ENCODE data around the gene MGA. TPM values are rescaled to one million over a fixed set of nuclear protein-coding genes. Genes with fewer than 3 reads are reported as not detected.
A peak's percentile ranks its signal among the peaks of the same experiment; 100 is the strongest.

The MGA gene
- total RNA-seq, 1 experiment from 2014 or later: 21.5 TPM

DNA sequence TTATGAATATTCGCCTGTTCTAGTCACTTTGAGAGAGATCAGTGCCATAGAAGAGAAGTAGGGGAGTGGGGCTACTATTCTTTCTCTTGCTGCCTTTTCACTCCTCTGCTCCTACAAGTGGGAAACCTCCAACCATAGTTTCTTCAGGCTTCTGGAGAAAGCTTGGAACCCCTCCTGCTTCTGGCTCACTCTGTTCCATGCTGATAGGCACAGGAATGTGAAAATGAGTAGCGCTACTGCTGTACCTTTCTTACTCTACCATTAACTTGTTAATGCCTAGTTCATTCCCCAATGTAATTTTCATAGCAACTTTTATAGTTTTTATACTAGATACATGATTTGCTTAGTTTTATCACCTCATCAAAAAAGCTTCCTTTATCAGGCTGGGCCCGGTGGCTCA lies 141.0 kb downstream of the MGA start:
- Histone ChIP-seq H3K9me3 (replicated peaks) (no peaks in the 10 kb centered on the region), H3K36me3 (0 out of 2 replicates have a peak, but pooled peaks cover 2% of the 10 kb centered on the region), H3K4me1 (replicated peaks) (peaks cover 19% of the 10 kb centered on the region), H3K4me3 (no peak overlapping the region), H3K27me3 (replicated peaks) (no peaks in the 10 kb centered on the region), H3K27ac (no peak overlapping the region)
- DNase-seq (ENCODE audit: low read depth in 1 of 2, low spot score in 2 of 2): no peak

DNA sequence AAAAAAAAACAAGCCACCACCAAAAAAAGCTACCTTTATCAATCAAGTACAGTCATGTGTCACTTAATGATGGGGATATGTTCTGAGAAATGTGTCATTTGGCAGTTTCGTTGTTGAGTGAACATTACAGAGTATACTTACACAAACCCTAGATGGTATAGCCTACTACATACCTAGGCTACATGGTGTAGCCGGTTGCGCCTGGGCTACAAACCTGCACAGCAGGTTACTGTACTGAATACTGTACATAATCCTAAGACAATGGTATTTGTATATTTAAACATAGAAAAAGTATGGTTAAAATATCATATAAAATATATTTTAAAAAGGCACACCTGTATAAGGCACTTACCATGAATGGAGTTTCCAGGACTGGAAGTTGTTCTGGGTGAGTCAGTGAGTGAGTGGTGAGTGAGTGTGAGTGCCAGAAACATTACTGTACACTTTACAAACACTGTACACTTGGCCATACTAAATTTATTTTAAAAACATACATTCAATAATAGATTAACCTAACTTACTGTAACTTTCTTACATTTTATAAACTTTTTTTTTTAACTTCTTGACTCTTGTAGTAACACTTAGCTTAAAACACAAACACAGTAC lies 141.7 kb downstream of the MGA start:
- no peaks in the 10 kb centered on the region for H3K9me3 ChIP-seq (replicated peaks)
- no peak overlapping the region for H3K4me3 ChIP-seq
- H3K27me3 ChIP-seq (replicated peaks): no peaks in the 10 kb centered on the region
- peaks cover 11% of the 10 kb centered on the region for H3K4me1 ChIP-seq (replicated peaks)
- 0 out of 2 replicates have a peak, but pooled peaks cover 2% of the 10 kb centered on the region for H3K36me3 ChIP-seq
- peak overlapping the region; percentile 6; the same call in 1 of the 2 replicates for H3K27ac ChIP-seq
- DNase-seq (ENCODE audit: low read depth in 1 of 2, low spot score in 2 of 2): no peak

DNA sequence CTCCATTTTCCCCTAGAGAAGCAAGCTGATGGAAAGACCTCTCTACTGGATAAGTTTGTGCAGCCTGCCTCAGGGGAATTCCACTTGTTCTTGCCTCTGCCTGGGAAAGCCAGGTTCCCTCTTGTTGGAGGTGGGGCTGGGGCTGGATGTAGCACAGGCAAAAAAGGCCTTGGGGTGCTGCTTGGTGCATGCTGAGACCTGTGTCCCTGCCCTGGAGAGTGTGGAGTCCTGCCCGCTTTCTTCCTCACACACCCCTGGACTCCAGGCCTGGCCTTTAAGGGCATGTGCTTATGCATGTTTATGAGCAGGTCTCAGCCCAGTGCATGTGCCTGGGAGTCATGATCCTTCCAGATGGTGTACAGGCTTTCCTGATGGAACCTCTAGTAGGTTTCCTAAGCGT lies 144.2 kb downstream of the MGA start:
- no peaks in the 10 kb centered on the region for H3K27me3 ChIP-seq (replicated peaks)
- H3K9me3 ChIP-seq (replicated peaks): no peaks in the 10 kb centered on the region
- DNase-seq (ENCODE audit: low read depth in 1 of 2, low spot score in 2 of 2): no peak
- H3K27ac ChIP-seq: no peak overlapping the region
- H3K4me3 ChIP-seq: no peak overlapping the region
- peaks cover 2% of the 10 kb centered on the region; the same call in 1 of the 2 replicates for H3K36me3 ChIP-seq
- peaks cover 18% of the 10 kb centered on the region for H3K4me1 ChIP-seq (replicated peaks)

DNA sequence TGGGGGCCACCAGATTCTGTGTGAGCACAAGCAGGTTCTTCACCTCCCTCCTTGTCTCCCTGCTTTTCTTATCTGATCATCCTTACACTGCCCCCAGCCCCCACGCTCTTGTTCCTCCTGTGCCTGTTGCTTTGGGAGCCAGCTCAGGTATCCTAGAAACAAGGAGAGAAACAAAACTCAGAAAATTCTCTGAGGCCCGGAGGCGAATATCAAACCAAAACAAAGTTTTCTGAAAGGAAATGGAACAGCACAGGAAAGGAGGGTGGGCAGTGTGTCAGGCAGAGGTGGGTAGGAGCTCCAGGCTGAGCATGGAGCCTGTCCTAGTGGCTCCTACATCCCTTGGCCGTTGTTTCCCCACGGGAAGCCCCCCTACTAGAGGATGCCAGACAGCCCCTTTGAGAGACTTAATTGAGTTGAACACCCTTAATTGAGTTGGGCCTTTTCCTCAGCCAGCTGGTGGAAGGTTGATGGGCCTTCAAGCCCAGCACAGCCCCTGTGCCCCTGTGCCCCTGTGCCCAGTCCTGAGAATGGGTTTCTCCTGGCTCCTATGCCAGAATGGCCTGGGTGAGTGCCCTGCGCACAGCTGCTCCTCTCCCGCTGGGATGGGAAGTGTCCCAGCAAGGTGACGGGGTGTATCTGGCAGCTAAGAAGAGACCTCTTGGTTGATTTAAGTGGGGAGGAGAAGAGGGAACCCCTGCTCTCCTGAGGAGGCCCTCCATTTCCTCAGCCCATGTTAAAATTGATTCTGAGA lies 144.9 kb downstream of the MGA start:
- no peak for DNase-seq (ENCODE audit: low read depth in 1 of 2, low spot score in 2 of 2)
- Histone ChIP-seq H3K27ac (no peak overlapping the region), H3K4me1 (replicated peaks) (peaks cover 23% of the 10 kb centered on the region), H3K4me3 (no peak overlapping the region), H3K9me3 (replicated peaks) (no peaks in the 10 kb centered on the region), H3K27me3 (replicated peaks) (no peaks in the 10 kb centered on the region), H3K36me3 (peaks cover 2% of the 10 kb centered on the region; the same call in 1 of the 2 replicates)

DNA sequence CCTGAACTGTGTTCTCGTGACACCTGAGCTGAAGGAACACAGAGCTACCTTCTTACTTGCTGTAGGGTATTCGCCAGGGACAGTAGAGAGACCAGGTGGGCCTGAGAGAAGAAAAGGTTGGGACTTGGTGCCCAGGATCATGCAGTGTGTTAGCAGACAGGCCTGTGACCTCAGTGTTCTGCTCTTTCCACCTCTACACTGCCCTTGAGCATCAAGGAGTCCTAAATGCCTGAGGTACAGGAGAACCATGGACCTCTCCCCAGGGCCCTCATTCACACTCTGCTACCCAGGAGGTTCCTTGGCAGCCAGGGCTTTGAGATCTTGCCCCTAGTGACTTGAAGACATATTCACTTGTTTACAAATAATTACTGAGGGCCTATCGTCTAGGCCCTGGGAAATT lies 145.5 kb downstream of the MGA start:
- peaks cover 2% of the 10 kb centered on the region; the same call in 1 of the 2 replicates for H3K36me3 ChIP-seq
- H3K27me3 ChIP-seq (replicated peaks): no peaks in the 10 kb centered on the region
- no peak for DNase-seq (ENCODE audit: low read depth in 1 of 2, low spot score in 2 of 2)
- no peaks in the 10 kb centered on the region for H3K9me3 ChIP-seq (replicated peaks)
- H3K4me1 ChIP-seq (replicated peaks): peaks cover 25% of the 10 kb centered on the region
- H3K4me3 ChIP-seq: no peak overlapping the region
- H3K27ac ChIP-seq: no peak overlapping the region

DNA sequence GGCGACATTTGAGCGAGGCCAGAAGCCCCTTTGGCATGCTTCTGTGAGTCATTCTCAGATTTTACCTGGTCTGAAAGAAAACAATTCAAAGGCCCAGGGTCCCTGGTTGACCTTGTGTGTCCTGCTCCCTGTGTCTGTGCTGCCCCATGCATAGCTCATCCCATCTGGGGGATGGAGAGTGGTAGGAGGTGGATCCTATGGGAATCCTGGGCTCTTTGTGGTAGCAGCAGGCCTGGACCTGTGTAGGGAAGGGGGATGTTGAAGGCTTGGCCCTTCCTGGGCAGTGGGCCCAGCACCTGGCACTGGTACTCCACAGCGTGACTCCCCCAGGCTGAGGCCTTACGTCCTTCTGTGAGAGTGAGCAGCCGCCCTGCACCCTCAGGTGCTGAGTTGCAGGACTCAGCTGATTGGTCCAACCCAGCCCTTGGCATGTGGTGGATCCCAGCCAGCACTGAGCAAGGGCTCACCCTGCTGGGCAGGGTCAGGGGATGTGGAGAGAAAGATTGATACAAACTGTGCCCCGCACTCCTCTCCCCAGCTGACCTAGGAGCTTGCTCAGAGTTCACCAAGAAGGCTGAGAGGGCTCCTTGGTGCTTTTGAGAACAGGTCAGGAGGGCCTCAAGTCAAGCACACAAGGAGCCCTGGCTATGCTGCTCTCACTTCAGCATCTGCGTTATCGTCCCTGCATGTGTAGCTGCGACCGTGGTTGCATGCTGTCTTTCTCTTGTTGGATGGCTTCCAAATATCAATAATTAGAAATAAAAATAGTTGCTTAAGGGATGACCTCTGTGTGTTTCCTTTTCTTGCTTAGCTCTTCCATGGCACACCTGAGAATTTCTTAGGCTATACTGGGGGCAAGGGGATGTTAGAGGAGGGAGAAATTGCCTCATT lies 146.3 kb downstream of the MGA start:
- no peak for DNase-seq (ENCODE audit: low read depth in 1 of 2, low spot score in 2 of 2)
- no peak overlapping the region for H3K27ac ChIP-seq
- no peak overlapping the region for H3K4me3 ChIP-seq
- no peaks in the 10 kb centered on the region; the same call in 1 of the 2 replicates for H3K9me3 ChIP-seq (replicated peaks)
- H3K27me3 ChIP-seq (replicated peaks): no peaks in the 10 kb centered on the region
- H3K4me1 ChIP-seq (replicated peaks): peaks cover 32% of the 10 kb centered on the region
- H3K36me3 ChIP-seq: peaks cover 8% of the 10 kb centered on the region

DNA sequence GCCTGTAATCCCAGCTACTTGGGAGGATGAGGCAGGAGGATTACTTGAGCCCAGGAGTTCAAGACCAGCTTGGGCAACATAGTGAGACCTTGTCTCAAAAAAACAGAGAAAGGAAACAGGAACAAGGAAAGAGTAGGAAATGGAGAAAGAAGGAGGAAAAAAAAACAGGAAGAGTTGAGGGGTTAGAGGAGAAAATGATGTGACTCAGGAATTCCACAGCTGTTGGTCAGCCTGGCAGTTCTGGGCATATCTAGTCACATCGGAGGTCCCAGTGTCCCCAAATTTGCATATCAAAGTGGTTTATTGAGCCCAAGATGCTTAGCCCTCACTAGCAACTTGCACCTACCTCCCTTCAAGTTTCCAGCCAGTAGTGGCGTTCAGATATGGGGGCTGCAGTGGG lies 148.9 kb downstream of the MGA start:
- Histone ChIP-seq H3K27ac (0 out of 2 replicates have a peak overlapping the region, but pooled peaks have one; percentile 11), H3K9me3 (replicated peaks) (no peaks in the 10 kb centered on the region; the same call in 1 of the 2 replicates), H3K36me3 (peaks cover 27% of the 10 kb centered on the region), H3K4me1 (replicated peaks) (peaks cover 22% of the 10 kb centered on the region), H3K27me3 (replicated peaks) (no peaks in the 10 kb centered on the region), H3K4me3 (no peak overlapping the region)
- no peak for DNase-seq (ENCODE audit: low read depth in 1 of 2, low spot score in 2 of 2)

DNA sequence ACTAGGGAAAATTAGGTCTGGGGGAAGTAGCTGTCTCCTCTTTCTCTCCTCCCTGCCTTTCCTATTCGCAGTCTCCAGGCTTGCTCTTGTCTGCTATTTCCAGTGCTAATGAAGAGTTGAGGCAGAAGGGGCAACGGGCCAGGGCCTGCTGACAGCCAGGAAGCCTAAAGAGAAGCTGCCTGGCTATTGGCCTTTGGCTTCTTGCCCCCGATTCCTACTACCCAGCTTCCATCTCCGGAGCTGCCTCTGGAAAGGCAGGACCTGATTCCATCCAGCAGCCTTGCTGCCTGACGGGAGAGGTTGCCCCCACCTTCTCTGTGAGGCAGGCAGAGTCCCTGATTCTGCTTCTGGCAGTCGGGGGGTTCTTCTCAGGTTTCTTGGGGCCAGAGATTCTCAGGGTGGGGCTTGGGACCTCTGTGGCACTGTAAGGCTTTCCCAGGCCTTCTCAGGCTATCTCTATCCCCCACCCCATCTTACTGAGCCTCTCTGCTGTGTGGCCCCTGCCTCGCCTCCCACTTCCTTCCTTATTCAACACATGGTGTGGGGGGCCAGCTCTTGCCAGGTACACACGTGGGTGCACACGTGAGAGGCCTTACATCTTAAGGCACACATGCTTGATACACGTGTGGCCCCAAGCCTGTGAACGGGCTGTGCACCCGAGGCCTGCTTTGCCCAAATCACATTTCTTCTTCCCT lies 149.5 kb downstream of the MGA start:
- no peak for DNase-seq (ENCODE audit: low read depth in 1 of 2, low spot score in 2 of 2)
- no peaks in the 10 kb centered on the region; the same call in 1 of the 2 replicates for H3K9me3 ChIP-seq (replicated peaks)
- H3K36me3 ChIP-seq: peaks cover 28% of the 10 kb centered on the region
- no peaks in the 10 kb centered on the region for H3K27me3 ChIP-seq (replicated peaks)
- peaks cover 22% of the 10 kb centered on the region for H3K4me1 ChIP-seq (replicated peaks)
- no peak overlapping the region for H3K27ac ChIP-seq
- no peak overlapping the region for H3K4me3 ChIP-seq

DNA sequence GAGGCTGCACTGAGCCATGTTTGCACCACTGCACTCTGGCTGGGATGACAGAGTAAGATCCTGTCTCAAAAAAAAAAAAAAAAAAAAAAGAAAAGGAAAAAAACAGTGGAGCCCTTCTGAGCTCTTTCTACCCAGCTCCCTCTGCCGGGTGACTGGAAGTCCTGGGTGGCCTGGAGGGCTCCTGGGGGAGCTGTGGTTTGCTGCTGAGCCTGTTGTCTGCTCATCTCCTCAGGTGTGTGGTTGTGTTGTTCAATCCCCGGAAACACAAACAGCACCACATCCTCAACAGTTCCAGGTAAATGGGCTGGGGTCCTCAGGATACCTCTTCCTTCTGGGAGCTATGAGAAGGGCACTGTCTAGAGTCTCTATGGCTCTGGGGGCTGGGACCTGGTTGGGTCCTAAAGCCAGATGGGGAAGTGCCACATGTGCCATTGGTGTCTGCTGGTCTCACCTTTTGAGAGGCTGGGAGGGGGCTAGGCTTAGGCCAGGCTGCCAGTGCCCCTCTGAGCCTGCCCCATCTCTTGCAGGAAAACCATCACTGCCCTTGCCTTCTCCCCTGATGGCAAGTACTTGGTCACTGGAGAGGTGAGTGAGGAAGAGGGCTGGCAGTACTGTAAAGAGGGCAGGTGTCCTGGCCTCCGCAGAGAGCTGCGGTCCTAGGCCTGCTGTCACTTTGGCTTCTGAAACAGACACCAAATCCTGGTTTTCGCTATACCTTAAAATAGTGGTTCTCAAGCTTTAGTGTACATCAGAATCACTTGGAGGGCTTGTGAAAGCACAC lies 150.6 kb downstream of the MGA start:
- no peaks in the 10 kb centered on the region; the same call in 1 of the 2 replicates for H3K9me3 ChIP-seq (replicated peaks)
- peaks cover 35% of the 10 kb centered on the region for H3K36me3 ChIP-seq
- no peaks in the 10 kb centered on the region for H3K27me3 ChIP-seq (replicated peaks)
- H3K4me1 ChIP-seq (replicated peaks): peaks cover 22% of the 10 kb centered on the region
- H3K4me3 ChIP-seq: no peak overlapping the region
- peak in 1 of 2 experiments; percentile 33 for DNase-seq (ENCODE audit: low read depth in 1 of 2, low spot score in 2 of 2)
- H3K27ac ChIP-seq: no peak overlapping the region

DNA sequence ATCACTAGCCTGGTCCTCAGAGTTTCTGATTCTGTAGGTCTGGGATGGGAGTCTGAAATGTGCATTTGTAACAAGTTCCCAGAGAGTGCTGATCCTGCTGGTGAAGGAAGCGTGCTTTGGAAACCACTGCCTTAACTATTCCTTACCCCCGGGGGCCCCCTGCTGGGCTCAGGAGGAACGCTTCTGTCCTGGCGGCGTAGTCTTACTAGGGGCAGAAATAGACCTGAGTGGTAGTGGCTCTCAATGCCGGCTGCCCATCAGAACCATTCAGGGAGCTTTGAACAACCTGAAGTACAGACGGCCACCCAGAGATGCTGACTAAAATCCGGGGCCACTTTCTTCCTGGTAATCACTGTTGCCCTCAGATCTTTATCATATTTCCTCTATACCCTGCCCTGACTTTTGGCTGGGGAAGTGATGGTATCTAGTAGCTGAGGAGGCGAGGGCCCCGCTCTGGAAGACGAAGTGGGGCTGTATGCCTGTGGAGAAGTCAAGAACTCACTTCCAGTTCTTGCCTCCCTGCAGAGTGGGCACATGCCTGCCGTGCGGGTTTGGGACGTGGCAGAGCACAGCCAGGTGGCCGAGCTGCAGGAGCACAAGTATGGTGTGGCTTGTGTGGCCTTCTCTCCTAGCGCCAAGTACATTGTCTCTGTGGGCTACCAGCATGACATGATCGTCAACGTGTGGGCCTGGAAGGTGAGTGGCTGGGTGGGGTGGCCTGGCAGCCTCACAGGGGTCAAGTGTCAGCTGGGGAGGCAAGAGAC lies 151.4 kb downstream of the MGA start:
- no peaks in the 10 kb centered on the region for H3K27me3 ChIP-seq (replicated peaks)
- no peaks in the 10 kb centered on the region; the same call in 1 of the 2 replicates for H3K9me3 ChIP-seq (replicated peaks)
- H3K4me3 ChIP-seq: no peak overlapping the region
- peaks cover 40% of the 10 kb centered on the region for H3K36me3 ChIP-seq
- no peak overlapping the region for H3K27ac ChIP-seq
- peak; percentile 77 to 85 for DNase-seq (ENCODE audit: low read depth in 1 of 2, low spot score in 2 of 2)
- peaks cover 22% of the 10 kb centered on the region for H3K4me1 ChIP-seq (replicated peaks)

DNA sequence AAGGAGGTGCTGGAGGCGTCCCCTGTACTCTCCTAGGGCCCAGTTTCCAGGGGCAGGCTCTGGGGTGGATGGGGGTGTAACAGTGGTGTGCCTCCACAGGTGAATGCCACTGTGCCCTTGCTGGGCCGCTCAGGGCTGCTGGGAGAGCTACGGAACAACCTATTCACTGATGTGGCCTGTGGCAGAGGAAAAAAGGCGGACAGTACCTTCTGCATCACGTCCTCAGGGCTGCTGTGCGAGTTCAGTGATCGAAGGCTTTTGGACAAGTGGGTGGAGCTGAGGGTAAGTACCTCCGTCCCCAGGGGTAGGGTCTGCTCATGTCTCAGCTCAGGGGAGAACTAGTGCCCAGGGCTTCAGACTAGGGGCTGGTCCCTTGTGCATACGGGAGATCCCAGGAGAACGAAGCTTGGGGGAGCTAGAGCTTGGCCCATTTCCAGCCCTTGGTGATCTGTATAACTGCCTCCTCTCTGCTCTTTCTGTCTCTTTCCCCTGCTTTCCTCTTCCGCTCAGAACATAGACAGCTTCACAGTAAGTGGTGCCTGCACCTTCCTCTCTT lies 152.7 kb downstream of the MGA start:
- Histone ChIP-seq H3K4me3 (no peak overlapping the region), H3K9me3 (replicated peaks) (no peaks in the 10 kb centered on the region; the same call in 1 of the 2 replicates), H3K27me3 (replicated peaks) (no peaks in the 10 kb centered on the region), H3K36me3 (peaks cover 51% of the 10 kb centered on the region), H3K4me1 (replicated peaks) (peaks cover 22% of the 10 kb centered on the region), H3K27ac (no peak overlapping the region)
- DNase-seq (ENCODE audit: low read depth in 1 of 2, low spot score in 2 of 2): no peak

DNA sequence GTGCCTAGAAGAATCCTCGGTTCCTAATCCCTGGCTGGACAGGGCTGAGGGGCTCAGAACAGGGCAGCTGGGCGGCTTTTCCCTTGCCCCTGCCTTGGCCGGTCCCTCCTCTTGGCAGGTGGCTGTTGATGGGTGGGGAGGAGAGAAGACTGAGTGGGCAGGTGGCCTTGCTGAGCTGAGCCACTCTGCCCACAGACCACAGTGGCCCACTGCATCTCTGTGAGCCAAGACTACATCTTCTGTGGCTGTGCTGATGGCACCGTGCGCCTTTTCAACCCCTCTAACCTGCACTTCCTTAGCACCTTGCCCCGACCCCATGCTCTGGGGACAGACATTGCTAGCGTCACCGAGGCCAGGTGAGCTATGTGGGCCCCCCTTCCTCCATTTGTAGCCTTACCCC lies 153.2 kb downstream of the MGA start:
- H3K9me3 ChIP-seq (replicated peaks): no peaks in the 10 kb centered on the region; the same call in 1 of the 2 replicates
- H3K27me3 ChIP-seq (replicated peaks): no peaks in the 10 kb centered on the region
- H3K36me3 ChIP-seq: peaks cover 56% of the 10 kb centered on the region
- no peak for DNase-seq (ENCODE audit: low read depth in 1 of 2, low spot score in 2 of 2)
- H3K4me1 ChIP-seq (replicated peaks): peaks cover 22% of the 10 kb centered on the region
- H3K4me3 ChIP-seq: no peak overlapping the region
- H3K27ac ChIP-seq: no peak overlapping the region

All from SJSA1 (cell line).